Spleen (tissue), 11 donors: ENCODE results near the gene CARHSP1. TPM values are rescaled to one million over a fixed set of nuclear protein-coding genes. Genes with fewer than 3 reads are reported as not detected.
A peak's percentile ranks its signal among the peaks of the same experiment; 100 is the strongest.
"Not testable (repeated sequence)": the region's sequence is repeated elsewhere in the genome, so short reads cannot be mapped to it uniquely, and the experiment has no call there.

Experiments
- DNase-seq: peaks from one replicate; pipeline ENCODE4 v3.0.0-alpha.2; 2020
- H3K27ac ChIP-seq, 8 donors: fragments of 200-600 bp; sonication (generic) in 7 of 8; 1 replicate in 4 of 8; 2 replicates in 4 of 8; pipeline versions ENCODE4 v1.5.0 to v1.8.0; 2016 to 2021; ENCODE audit warnings: inconsistent platforms in 4 of 8, mild to moderate bottlenecking in 4 of 8, moderate library complexity in 1 of 8
- H3K27me3 ChIP-seq, 7 donors: fragments of 200-600 bp; sonication (generic) in 6 of 7; replicated peaks in 1 of 7; 1 replicate in 4 of 7; 2 replicates in 3 of 7; pipeline versions ENCODE4 v1.5.0 to v1.8.0; 2016 to 2021; ENCODE audit warnings: inconsistent platforms in 3 of 7, mild to moderate bottlenecking in 1 of 7
- H3K36me3 ChIP-seq, 6 donors: fragments of 200-600 bp; sonication (generic) in 5 of 6; 1 replicate in 4 of 6; 2 replicates in 2 of 6; pipeline versions ENCODE4 v1.5.0 to v1.8.0; 2016 to 2021; ENCODE audit warnings: inconsistent platforms in 2 of 6
- H3K4me1 ChIP-seq, 6 donors: fragments of 200-600 bp; sonication (generic) in 5 of 6; 1 replicate in 3 of 6; 2 replicates in 3 of 6; pipeline versions ENCODE4 v1.5.0 to v1.8.0; 2016 to 2021; ENCODE audit warnings: inconsistent platforms in 3 of 6
- H3K4me3 ChIP-seq, 8 donors: fragments of 200-600 bp; sonication (generic) in 7 of 8; 1 replicate in 4 of 8; 2 replicates in 4 of 8; pipeline versions ENCODE4 v1.5.0 to v1.8.0; 2016 to 2021; ENCODE audit warnings: inconsistent platforms in 4 of 8, mild to moderate bottlenecking in 4 of 8, moderate library complexity in 2 of 8
- H3K9me3 ChIP-seq, 8 donors: fragments of 200-600 bp; sonication (generic) in 7 of 8; 1 replicate in 4 of 8; 2 replicates in 4 of 8; pipeline versions ENCODE4 v1.5.0 to v1.8.0; 2016 to 2021; ENCODE audit warnings: inconsistent platforms in 4 of 8
- CTCF ChIP-seq, 11 experiments: fragments of 200-600 bp in 7 of 11; fragments of 450-650 bp in 4 of 11; sonication (generic) in 4 of 11; IDR thresholded peaks in 8 of 11; conservative IDR thresholded peaks in 3 of 11; 1 replicate in 7 of 11; 2 replicates in 4 of 11; pipeline versions ENCODE4 v1.4.0 to v1.8.0; 2016 to 2021; ENCODE audit warnings: antibody characterized with exemption in 11 of 11, inconsistent platforms in 4 of 11, mild to moderate bottlenecking in 1 of 11
- POLR2A ChIP-seq, 3 donors: fragments of 450-650 bp; IDR thresholded peaks; one replicate each; pipeline ENCODE4 v1.5.1; 2017; ENCODE audit warnings: antibody characterized with exemption in 3 of 3, mild to moderate bottlenecking in 1 of 3
- POLR2AphosphoS5 ChIP-seq, 3 donors: sonication (generic); formaldehyde crosslinking; IDR thresholded peaks; one replicate each; pipeline ENCODE4 v1.5.1; 2017; ENCODE audit warnings: antibody characterized with exemption in 3 of 3
- WGBS, 5 donors: extraction: QIAGEN DNeasy Blood & Tissue Kit in 3 of 5; methylation state at CpG; one replicate each; pipeline versions ENCODE4 v1.1.5 to v1.1.7; 2013 to 2018; 5-methylcytosine and 5-hydroxymethylcytosine counted together
- intact Hi-C: fragments of 100-400 bp; cut with DNase I; formaldehyde crosslinking; loops from one replicate; pipeline ENCODE4 v1.15.0; 2023; ENCODE audit warnings: low total_unique reads
- polyA plus RNA-seq, 3 donors: library from polyadenylated mRNA; stranded (reverse); fragments of 200-250 nt; gene quantifications; one replicate each; pipeline ENCODE4 v1.2.1, GENCODE V29; 2013
- total RNA-seq, 7 donors: library from RNA; depleted of rRNA in 3 of 7; stranded (reverse); fragments of >200 nt in 3 of 7; fragmentation: NEBNext Ultra II Directional in 4 of 7; extraction: Animal tissue kit (Norgen Biotek cat#: 25700) in 4 of 7; gene quantifications; one replicate each; pipeline versions ENCODE4 v1.1.0 to v1.2.1, GENCODE V29; 2016 to 2021
- donor health status: healthy with polysubstance abuse.
- donor health status: DM: no; HTN: no; CAD: no; lungs with moderate emphysema.
- donor health status: DM: no; HTN: no; CAD: no.
- donor health status: Bipolar disorder and iron deficiency.
- donor health status: healthy.
- donor health status: DM: no; HTN: no; CAD: no.
- donor health status: DM: yes; HTN: yes; CAD: no.

Gene CARHSP1
- total and polyA plus RNA-seq, 10 donors: 42.6 to 98.0 (median 55.7) TPM

GRCh38 chr16:8872071-8872470 is 3.3 kb upstream of the CARHSP1 start:
- intact Hi-C loops: no loop called here
- DNase-seq: no peak
- 87 to 94% (median 93%) methylated on average over 5 of the region's 5 CpGs for WGBS, 5 donors

DNA sequence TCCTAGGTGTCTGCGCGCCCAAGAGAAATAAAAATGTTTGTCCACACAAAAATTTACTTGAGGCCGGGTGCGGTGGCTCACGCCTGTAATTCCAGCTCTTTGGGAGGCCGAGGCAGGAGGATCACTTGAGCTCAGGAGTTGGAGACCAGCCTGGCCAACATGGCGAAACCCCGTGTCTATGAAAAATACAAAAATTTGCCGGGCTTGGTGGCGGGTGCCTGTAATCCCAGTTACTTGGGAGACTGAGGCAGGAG is 1.1 kb upstream of the CARHSP1 start:
- peak overlapping the region in 1 of 8 donors; percentile 75 for H3K4me3 ChIP-seq
- intact Hi-C loops: loop anchor here (5.0 kb wide), 2 partner anchors 73 to 193 kb away; partner anchors contain the start of genes PMM2 and TMEM186
- H3K27ac ChIP-seq: peak overlapping the region in 1 of 8 donors; percentile 94
- 96 to 98% (median 97%) methylated on average over 10 of the region's 10 CpGs for WGBS, 5 donors
- not testable (repeated sequence) for H3K9me3 ChIP-seq, H3K27me3 ChIP-seq, H3K36me3 ChIP-seq, DNase-seq
- peaks cover 18 to 71% (median 58%) of the 10 kb centered on the region in 6 donors for H3K4me1 ChIP-seq

More at GRCh38 chr16:8872071-8872470, 3.3 kb upstream of the CARHSP1 start:
- no peaks in the 10 kb centered on the region for H3K36me3 ChIP-seq
- TF ChIP-seq POLR2AphosphoS5 (IDR thresholded peaks at IDR 0.05) (no peak), CTCF (IDR thresholded peaks at IDR 0.05 in 8 of 11, conservative IDR thresholded peaks at IDR 0.05 in 3 of 11) (no peak), POLR2A (IDR thresholded peaks at IDR 0.05) (no peak)
- no peak overlapping the region for H3K4me3 ChIP-seq
- H3K4me1 ChIP-seq: peaks cover 13 to 49% (median 36%) of the 10 kb centered on the region in 6 donors
- no peaks in the 10 kb centered on the region for H3K9me3 ChIP-seq
- H3K27ac ChIP-seq: no peak overlapping the region
- no peaks in the 10 kb centered on the region for H3K27me3 ChIP-seq

- no peak for TF ChIP-seq POLR2AphosphoS5 (IDR thresholded peaks at IDR 0.05)
- TF ChIP-seq CTCF (IDR thresholded peaks at IDR 0.05 in 8 of 11, conservative IDR thresholded peaks at IDR 0.05 in 3 of 11): peak in 6 of 11 experiments; percentile 11 to 50 (median 22)
- intact Hi-C loops: loop anchor here (5.0 kb wide), 2 partner anchors 72 to 192 kb away; partner anchors contain the start of genes PMM2 and TMEM186
- H3K27me3 ChIP-seq: no peaks in the 10 kb centered on the region
- DNase-seq: peak; percentile 87
- peak overlapping the region; percentile 56 to 94 (median 84) for H3K4me3 ChIP-seq
- H3K9me3 ChIP-seq: no peaks in the 10 kb centered on the region
- H3K4me1 ChIP-seq: peaks cover 23 to 73% (median 63%) of the 10 kb centered on the region in 6 donors
- H3K36me3 ChIP-seq: no peaks in the 10 kb centered on the region
- peak overlapping the region in 7 of 8 donors; percentile 83 to 94 (median 92) for H3K27ac ChIP-seq
- 23 to 31% (median 27%) methylated on average over 26 to 37 of the region's 37 CpGs for WGBS, 5 donors
Measured at GRCh38 chr16:8869212-8869987, 594 bp upstream of the CARHSP1 start.

DNA sequence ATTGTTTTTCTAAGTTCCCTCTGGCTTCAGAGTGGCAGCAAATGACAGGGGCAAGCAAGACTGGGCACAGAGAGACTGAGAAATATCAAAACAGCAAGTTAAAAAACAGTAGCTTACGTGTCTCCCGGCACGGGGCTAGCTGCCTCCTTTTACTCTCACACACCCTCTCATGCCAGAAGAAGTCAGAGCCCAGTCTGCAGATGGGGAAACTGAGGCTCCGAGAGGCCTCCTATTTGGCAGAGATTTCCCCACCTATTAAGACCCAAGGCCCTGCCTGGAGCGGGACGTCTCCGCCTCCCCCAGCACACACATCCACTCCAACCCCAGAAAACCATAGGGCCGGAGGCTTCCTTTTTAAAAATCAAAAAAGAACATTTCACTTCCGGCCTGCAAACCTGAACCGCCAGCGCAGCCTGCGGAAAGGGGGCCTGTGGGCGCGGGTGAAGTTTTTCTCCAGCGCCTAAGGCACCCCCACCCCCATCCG is 832 bp downstream of the CARHSP1 start:
- intact Hi-C loops: loop anchor here (5.0 kb wide), 2 partner anchors 71 to 191 kb away; partner anchors contain the start of genes PMM2 and TMEM186
- Histone ChIP-seq H3K4me1 (peaks cover 34 to 82% (median 77%) of the 10 kb centered on the region in 6 donors), H3K27ac (peak overlapping the region; percentile 77 to 94 (median 91)), H3K27me3 (no peaks in the 10 kb centered on the region), H3K4me3 (peak overlapping the region; percentile 56 to 94 (median 84)), H3K36me3 (no peaks in the 10 kb centered on the region), H3K9me3 (no peaks in the 10 kb centered on the region)
- TF ChIP-seq POLR2AphosphoS5 (IDR thresholded peaks at IDR 0.05): no peak
- no peak for TF ChIP-seq POLR2A (IDR thresholded peaks at IDR 0.05)
- TF ChIP-seq CTCF (IDR thresholded peaks at IDR 0.05 in 8 of 11, conservative IDR thresholded peaks at IDR 0.05 in 3 of 11): no peak
- WGBS, 5 donors: 0 to 1% (median 0%) methylated on average over 8 to 16 of the region's 16 CpGs
- no peak for DNase-seq
